ENCODE data around the gene GBP1.
"Not testable (repeated sequence)": the region's sequence is repeated elsewhere in the genome, so short reads cannot be mapped to it uniquely, and the experiment has no call there.

GBP1 gene

DNA sequence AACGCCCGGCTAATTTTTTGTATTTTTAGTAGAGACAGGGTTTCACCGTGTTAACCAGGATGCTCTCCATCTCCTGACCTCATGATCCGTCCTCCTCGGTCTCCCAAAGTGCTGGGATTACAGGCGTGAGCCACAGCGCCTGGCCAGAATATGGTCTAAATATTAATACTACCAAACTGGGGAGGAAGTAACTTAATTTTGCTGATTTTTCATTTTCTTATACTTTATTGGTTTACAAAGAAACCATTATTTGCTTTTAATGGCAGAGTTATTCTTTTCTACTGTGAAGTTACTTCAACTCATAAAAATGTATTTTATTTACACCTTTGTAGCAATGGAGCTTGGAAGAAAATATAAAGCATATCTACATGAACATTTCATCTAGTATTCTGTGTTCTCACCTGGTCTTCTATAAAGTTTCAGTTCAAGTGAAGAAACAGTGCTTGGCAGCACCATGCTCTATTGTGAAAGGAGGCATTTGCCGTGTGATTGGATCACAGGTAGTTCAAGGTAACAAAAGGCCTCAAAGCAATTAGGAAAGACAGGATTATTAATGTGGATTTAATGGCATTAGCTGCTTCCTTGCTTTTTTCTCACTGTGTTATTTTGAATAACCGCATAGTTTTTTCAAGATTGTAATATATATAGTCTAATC lies 13.6 kb downstream of the GBP1 start:
- DNase-seq = no peak

DNA sequence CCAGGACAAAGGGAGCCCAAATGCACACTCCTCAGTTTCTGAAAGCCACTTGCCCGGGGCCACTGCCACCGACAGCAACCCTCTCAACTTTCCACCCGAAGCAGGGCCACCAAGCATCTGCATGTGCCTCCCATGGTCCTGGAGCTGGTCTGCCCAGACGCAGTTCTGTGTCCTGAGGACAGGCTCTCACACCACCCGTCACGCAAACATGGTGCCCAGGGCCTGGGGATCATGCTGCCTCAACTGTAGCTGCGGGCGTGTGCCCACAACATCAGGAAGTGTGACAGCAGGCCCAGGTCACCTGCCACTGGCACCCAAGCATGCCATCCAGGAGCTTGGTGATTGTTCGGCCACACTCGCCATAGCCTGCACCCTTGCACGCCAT lies 14.4 kb downstream of the GBP1 start:
- DNase-seq = no peak

DNA sequence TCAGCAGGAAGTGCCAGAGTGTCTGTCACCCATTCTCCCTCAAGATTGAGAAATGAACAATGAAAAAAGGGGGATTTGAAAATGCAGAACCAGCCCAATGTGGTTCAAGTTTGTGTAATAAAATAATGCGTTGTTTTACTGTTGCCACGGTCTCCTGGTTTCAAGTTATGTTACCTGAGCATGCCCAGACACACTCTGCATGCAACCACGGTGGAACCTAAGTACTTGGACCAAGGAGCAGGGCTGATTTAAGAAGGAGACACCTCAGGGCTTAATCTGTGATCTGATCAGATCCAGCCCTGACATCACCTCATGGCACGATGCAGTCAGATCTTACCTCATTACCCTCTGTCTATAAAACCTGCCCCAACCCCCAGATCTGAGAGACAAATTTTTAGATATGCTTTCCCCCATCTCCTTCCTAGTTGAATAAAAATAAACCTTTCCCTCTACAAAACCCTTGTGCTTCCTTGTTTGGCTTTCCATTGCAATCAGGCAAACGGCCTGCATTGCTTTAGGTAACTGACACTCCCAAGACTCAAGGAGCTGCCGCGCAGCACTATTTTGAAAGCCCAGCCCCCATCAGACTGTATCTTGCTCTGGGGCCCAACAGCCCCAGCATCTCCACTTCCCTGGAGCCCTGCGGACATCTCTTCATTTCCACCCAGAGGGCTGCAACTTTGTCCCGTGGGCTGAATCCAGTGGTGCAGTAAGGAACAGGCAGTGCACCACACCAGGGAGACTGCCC lies 14.9 kb downstream of the GBP1 start:
- not testable (repeated sequence) for DNase-seq

DNA sequence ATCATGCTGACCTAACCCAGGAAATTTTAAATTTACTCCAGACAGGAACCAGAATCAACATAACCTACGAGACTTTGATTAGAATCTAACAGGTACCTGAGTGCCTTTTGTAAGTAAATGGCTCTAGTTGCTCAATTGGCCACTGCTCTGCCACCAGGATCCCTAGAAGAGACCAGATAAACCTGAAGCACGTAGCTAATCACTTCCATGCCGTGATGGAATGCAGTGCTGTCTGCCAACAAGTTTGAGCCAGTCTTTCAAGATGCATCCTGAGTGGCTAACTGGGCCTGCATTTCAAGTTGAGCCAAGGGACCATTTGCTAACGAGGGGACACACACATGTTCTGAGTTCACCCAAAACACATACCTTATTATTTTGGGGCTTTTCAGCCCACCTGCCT lies 15.8 kb downstream of the GBP1 start:
- DNase-seq = not testable (repeated sequence)

DNA sequence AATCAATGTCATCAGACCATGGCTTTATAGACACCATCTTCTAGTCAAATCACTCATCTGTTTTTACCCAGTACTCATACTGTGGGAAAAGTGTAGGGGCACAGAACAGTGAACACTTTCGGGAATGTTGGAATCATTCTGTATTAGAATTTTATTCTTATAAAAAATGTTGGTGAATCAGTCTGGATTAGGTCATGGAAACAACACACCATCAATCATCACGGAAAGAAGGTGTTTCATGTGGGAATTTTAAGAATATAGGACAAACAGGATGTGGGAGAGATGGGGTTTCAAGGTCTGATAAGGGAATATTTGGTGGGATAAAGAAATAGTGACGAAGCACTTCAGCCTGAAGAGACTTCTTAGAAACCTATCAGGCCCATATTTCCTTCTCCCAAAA lies 17.3 kb downstream of the GBP1 start:
- no peak for DNase-seq

DNA sequence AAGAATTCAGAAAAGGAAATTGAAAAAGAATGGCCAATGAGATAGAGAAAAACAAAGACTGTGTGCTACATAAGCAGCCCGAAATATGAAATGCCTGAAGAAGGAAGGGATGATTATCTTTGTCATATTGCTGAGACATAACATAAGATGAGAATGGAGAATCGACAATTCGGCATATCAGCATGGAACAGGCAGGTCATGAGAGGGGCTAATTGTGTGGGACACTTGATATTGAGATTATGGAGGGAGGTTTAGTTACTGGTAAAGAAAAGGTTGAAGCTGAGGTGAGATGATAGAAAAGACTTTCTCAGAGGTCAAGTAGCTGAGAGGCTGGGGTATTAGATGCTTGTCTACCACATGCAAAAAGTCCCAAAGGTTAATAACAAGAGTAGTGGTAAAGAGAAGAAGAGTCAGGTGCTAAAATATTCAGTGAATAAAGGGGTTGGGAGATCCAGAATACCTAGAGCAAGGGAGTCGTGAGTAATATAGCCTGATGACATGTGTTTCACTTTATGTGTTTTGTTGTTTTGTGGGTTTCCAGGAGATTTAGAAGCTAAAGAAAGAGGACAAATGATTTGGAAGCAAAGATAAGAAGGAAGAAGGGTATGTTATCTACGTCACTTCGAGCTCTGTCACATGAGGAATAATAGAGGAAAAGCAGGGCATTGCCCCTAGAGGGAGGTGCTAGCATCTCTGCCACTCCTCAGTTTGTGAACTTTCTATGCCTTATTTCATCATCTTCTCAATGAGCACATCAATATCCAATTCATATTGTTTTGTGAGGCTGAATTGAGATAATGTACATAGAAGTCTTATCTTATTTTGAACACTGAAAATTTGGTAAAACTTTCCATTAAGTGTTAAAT lies 18.5 kb downstream of the GBP1 start:
- DNase-seq = not testable (repeated sequence)

DNA sequence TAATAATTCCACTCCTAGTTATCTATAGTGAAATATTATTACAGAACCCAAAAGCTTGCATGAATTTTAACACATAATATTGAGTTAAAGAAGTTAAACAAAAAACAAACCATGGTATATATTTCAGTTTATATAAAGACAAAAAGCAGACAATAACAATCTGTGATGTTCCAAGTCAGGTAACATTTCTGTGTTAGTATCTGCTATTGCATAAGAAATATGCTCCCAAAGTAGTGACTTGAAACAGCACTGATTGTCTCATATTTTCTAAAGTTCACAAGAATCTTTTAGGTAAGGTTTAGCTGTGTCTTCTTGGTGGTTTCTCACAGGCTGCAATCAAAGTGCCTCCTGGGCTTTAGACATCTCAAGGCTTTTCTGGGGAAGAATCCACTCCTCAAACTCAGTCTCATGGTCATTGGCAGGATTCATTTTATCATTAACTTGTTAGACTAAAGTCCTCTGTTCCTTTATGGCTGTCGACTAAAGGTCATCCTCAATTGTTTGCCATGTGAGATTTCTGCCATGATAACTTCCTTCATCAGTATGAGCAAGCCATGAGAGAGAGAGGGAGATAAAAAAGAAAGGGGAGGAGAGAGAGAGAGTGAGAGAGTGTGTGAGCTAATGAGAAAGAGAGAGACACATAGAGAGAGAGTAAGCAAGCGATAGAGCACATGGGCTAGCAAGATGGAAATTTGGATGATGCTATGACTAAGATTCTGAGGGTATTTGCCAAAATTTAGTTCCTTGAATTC lies 19.9 kb downstream of the GBP1 start:
- no peak for DNase-seq

DNA sequence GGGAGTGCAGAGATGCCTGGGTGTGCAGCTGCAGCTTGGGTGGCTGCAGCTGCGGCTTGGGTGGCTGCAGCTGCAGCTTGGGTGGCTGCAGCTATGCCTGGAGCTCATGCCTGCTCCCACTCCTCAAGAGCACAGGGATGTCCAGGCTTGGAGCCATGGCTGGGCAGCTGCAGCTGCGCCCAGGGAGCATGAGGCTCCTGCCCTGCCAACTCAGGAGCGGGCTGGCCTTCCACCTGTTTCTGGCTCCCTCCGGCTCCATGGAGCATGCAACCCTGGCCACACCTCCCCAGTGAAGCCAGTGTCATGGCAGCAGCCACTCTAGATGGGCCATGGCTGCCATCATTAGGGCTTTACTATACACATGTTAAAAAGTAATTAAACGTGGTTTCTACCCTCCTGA lies 21.1 kb downstream of the GBP1 start:
- no peak for DNase-seq

DNA sequence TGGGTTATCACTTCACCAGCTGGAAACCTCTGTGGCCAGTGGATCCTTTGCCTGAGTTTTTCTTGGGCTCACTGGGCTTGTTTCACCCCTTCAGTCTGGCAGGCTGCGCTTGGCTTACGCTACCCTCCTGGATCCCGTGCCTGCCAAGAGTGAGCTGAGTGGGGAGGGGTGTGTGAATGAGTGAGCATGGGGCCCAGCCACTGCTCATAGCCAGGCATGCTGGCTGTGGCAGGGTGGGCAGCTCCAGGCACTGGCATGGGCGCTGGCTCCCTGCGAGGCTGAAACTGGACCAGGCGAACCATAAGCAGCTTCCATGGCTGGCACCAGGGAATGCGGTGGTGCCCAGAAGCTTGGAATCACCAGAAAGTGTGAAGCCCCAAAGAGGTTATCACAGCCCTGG lies 22.5 kb downstream of the GBP1 start:
- no peak for DNase-seq

DNA sequence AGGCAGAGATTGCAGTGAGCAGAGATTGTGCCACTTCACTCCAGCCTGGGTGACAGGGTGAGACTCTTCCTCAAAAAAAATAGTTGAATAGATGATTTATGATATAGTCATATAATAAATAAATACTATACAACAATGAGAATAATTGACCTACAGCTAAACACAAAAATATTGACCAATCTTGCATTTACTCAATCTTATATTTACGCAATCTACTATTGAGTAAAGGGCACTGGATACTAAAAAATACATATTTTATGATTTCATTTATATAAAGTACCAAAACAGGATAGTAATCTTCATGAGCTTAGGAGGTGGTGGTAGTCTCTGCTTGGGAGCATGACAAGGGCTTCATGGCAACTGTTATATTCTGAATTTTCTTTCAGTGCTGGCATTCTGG lies 23.3 kb downstream of the GBP1 start:
- DNase-seq = no peak

DNA sequence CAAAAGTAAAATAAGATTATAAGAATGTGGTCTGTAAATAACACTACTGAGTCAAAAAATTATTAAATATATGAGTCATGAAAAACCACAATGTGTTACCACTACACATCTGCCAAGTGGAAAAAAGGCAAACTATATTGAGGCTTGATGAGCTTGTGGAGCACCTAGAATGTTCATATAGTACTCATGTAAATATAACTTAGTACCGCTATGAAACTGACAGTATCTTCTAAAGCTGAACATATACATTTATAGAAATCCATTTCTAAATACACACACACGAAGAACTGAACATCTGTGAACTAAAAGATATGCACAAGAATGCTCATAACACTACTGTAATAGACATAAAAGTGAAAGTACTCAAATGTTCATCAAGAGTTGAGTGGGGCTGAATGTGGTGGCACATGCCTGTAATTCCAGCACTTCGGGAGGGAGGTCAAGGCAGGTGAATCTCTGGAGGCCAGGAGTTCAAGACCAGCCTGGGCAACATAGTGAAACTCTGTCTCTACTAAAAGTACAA lies 23.8 kb downstream of the GBP1 start:
- peak in 1 of 2 experiments; percentile 42 for DNase-seq

DNA sequence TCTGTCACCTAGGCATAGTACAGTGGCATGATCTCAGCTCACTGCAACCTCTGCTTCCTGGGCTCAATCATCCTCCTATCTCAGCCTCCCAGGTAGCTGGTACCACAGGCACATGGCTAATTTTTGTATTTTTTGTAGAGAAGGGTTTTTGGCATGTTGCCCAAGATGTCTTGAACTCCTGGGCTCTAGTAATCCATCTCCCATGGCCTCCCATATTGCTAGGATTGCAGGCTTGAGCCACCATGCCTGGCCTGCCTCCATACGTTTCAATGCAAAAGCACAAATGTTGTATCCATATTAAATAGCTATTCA lies 24.7 kb downstream of the GBP1 start:
- no peak for DNase-seq

DNA sequence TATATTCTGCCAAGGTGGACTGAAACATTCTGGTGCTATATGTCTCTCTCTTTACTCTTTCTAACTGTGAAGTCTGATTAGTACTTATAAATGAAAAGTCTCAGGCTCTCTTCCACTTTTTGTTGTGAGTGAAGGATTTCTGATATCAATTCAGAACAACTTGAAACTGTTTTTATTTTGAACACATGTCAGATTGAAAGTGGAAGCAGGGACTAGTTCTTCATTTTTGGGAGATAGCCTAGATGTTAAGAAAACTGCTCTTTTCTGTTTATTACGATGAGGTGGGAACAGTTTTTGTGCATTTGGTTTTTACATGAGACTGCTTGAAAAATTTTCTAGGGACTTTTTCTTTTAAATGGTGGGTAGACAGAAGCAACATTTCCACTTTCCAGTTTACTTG lies 27.8 kb downstream of the GBP1 start:
- DNase-seq = no peak

DNA sequence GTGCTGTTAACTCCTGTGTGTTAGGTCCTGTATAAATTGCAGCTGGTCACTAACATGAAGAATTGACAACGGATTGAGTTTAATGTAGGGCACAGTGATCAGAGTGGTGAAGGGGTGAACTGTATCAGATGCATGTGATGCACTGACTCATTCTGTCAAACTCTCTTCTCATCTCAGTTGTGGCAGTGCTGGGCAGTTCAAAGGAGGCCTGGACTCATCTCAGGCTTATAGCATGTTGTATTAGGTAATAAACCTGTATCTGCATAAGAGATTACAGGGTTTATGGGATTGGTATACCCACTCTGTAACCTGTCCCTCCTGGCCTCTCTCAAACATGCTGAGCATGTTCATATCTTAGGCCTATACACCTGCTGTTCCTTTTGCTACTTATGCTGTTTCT lies 29.9 kb downstream of the GBP1 start:
- DNase-seq = no peak

DNA sequence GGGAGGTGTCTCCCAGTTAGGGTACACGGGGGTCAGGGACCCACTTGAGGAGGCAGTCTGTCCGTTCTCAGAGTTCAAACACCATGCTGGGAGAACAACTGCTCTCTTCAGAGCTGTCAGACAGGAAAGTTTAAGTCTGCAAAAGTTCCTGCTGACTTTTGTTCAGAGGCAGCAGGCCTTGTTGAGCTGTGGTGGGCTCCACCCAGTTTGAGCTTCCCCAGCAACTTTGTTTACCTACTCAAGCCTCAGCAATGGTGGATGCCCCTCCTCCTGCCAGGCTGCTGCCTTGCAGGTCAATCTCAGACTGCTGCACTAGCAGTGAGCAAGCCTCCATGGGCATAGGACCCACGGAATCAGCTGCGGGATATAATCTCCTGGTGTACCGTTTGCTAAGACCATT lies 31.0 kb downstream of the GBP1 start:
- DNase-seq = not testable (repeated sequence)

DNA sequence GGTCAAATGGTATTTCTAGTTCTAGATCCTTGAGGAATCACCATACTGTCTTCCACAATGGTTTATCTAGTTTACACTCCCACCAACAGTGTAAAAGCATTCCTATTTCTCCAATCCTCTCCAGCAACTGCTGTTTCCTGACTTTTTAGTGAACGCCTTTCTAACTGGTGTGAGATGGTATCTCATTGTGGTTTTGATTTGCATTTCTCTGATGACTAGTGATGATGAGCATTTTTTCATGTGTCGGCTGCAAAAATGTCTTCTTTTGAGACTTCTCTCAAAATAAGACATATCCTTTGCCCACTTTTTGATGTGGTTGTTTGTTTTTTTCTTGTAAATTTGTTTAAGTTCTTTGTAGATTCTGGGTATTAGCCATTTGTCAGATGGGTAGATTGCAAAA lies 36.0 kb downstream of the GBP1 start:
- not testable (repeated sequence) for DNase-seq

DNA sequence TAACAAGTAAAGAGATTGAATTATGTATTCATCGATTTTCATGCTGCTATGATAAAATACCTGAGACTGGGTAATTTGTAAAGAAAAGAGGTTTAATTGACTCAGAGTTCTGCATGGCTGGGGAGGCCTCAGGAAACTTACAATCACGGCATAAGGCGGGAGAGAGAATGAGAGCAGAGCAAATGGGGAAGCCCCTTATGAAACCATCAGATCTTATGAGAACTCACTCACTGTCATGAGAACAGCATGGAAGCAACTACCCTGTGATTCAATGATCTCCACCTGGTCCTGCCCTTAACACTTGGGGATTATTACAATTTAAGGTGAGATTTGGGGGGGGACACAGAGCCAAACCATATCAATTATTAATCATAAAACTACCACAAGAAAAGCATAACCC lies 39.1 kb downstream of the GBP1 start:
- no peak for DNase-seq

DNA sequence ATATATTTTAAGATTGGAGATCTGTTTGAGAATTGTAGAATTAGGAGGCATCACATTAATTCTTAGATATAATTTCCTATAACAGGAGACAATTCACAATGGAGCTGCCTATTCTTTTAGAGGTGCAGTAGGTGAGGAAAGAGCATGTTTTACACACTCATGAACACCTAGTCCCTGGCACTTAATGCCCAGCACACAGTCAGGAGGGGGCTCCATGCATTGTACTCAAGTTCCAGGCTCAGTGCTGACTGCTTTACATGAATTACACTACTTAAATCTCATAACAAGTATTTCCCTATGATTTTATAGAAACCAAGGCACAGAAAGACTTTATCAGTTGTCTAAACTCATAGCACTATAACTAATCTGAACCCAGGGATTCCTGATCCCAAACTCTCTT lies 42.0 kb downstream of the GBP1 start:
- no peak for DNase-seq

DNA sequence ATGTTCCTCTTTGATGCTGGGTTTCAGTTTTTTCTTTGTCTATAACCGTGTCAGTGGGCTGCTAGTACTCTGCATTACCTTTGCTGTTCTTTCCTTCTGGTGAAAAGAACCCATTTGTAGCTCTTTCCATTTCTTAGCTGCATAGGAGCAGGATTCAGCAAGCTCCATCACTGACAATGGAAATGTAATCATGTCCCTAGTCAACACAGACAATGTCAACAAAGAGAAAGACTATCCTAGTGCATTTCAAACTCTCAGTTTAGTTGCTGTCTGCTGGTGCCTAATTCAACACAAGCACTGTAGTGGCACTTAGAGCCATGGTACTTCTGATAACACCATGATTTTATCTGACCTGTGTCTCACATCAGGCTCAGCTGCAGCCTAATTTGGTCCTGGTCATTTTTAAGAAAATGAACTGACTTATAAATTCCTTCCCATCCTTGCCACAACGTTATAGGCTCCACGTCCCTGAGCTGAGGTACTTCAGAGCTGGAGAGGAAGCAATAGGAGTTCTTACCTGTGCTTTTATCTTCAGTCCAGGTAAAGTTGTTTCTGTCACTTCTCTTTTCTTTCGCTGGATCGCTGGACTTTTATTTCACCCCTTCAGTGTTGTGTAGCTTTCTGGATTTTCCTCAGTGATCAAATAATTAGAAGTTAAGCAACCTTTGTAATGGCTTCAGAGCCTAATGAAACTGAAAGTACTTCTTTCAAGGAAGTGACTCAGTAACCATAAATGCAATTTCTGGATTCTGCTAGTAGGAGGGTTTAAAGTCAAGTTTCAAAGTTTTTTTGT lies 42.6 kb downstream of the GBP1 start, which contains the start of gene GBP3:
Gene GBP3, minus strand, starts transcription at position 700 of the 793 bp plus-strand sequence. CDS start 2,145 bp downstream, outside the sequence.
- no peak for DNase-seq

DNA sequence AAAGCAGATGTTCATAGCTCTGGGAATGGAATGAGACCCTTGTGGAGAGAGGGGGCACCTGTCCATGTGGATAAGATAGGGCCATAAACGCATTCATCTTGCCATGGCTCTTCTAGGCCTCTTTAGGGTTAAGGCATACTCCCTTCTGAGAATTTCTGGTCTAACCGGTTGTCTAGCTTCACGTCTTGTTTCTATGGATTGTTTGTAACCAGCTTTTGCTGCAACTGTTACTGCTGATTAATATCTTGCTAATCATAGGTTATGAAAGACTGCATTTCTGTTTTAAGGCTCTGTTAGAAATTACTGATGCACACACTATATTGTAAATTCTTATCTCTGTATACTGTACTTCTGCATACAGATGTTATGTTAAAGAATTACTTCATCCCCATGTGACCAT lies 46.7 kb downstream of the GBP1 start:
- DNase-seq = not testable (repeated sequence)

DNA sequence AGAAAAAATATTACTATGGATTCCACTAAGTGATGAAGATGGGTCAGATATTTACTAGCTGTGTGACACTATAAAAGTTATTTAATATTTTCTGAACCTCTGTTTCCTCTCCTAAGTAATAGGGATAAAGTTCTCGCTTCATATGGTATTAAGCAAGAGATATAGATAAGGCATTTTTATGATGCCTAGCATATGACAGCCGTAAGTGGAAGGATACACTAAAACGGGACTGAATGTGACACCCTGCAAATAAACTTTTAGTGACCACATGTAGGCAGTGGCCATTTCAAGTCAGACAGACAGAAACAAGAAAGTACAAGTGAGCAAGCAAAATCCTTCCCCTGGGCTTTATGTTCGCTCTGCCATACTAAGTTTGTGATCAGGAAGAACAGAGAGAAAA lies 56.5 kb downstream of the GBP1 start:
- DNase-seq = no peak
